ENCODE results near the gene GALE. TPM values are rescaled to one million over a fixed set of nuclear protein-coding genes. Genes with fewer than 3 reads are reported as not detected.

Gene GALE
- total RNA-seq, 1 experiment from 2014 or later: 114 TPM

DNA sequence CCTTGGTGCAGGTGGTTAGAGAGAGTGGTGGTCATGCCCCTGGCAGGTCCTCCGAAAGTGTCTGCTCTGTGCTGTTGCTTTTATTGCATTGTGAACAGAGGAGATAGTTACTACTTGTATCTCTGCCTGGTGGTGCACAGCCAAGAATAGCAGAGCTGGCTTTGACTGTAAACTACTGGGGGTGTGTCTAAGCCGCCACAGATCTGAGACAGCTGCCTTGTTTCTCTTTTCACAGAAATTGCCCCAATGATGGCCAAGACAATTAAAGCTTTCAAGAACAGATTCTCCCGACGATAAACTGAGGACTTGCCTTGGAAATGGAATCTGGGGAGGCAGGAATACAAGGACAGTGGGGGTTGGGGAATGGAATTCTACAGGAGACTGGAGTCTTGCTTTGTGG, 41.3 kb downstream of the GALE start:
- Histone ChIP-seq H3K9me3 (ENCODE audit: control insufficient read depth, insufficient read depth, low read depth, low read length) (no peaks in the 10 kb centered on the region), H3K4me1 (ENCODE audit: control insufficient read depth, insufficient read depth, low read length) (no peaks in the 10 kb centered on the region), H3K27me3 (ENCODE audit: control insufficient read depth, insufficient read depth, low read length) (no peaks in the 10 kb centered on the region), H3K4me3 (ENCODE audit: low read depth in 2 of 2, low read length in 2 of 2) (no peak overlapping the region), H3K36me3 (ENCODE audit: control insufficient read depth, insufficient read depth, low read length) (peaks cover 25% of the 10 kb centered on the region), H3K27ac (ENCODE audit: low read length) (no peak overlapping the region)
- CTCF ChIA-PET: interaction anchor here (0.5 kb wide), 1 partner anchor 81 kb away, joined by 4 read pairs; no protein-coding TSS in a partner anchor
- in situ Hi-C loops (cut with HindIII; ENCODE audit: low pct_unique_long_range_greater_than_20kb, low sequenced_read_pairs) (no loop called here), intact Hi-C loops (cut with micrococcal nuclease; ENCODE audit: unreplicated experiment) (no loop called here)
- BruUV-seq (replicated peaks): no TSS peak
- ATAC-seq (no peak), DNase-seq (ENCODE audit: low read depth, low spot score) (no peak)
- TF ChIP-seq, protein P1, sequence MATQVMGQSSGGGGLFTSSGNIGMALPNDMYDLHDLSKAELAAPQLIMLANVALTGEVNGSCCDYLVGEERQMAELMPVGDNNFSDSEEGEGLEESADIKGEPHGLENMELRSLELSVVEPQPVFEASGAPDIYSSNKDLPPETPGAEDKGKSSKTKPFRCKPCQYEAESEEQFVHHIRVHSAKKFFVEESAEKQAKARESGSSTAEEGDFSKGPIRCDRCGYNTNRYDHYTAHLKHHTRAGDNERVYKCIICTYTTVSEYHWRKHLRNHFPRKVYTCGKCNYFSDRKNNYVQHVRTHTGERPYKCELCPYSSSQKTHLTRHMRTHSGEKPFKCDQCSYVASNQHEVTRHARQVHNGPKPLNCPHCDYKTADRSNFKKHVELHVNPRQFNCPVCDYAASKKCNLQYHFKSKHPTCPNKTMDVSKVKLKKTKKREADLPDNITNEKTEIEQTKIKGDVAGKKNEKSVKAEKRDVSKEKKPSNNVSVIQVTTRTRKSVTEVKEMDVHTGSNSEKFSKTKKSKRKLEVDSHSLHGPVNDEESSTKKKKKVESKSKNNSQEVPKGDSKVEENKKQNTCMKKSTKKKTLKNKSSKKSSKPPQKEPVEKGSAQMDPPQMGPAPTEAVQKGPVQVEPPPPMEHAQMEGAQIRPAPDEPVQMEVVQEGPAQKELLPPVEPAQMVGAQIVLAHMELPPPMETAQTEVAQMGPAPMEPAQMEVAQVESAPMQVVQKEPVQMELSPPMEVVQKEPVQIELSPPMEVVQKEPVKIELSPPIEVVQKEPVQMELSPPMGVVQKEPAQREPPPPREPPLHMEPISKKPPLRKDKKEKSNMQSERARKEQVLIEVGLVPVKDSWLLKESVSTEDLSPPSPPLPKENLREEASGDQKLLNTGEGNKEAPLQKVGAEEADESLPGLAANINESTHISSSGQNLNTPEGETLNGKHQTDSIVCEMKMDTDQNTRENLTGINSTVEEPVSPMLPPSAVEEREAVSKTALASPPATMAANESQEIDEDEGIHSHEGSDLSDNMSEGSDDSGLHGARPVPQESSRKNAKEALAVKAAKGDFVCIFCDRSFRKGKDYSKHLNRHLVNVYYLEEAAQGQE (IDR thresholded peaks at IDR 0.05; ENCODE audit: insufficient read depth in 1 of 2, low read depth in 2 of 2, low read length in 1 of 2): no peak
- TF ChIP-seq SIN3A (IDR thresholded peaks at IDR 0.05; ENCODE audit: borderline replicate concordance, insufficient read depth, low read depth, low read length) (no peak), TCF7L2 (IDR thresholded peaks at IDR 0.05; ENCODE audit: low read depth, low read length) (no peak), POLR2AphosphoS5 (IDR thresholded peaks at IDR 0.05; ENCODE audit: low read depth, low read length) (no peak)
- TF ChIP-seq, protein P2, sequence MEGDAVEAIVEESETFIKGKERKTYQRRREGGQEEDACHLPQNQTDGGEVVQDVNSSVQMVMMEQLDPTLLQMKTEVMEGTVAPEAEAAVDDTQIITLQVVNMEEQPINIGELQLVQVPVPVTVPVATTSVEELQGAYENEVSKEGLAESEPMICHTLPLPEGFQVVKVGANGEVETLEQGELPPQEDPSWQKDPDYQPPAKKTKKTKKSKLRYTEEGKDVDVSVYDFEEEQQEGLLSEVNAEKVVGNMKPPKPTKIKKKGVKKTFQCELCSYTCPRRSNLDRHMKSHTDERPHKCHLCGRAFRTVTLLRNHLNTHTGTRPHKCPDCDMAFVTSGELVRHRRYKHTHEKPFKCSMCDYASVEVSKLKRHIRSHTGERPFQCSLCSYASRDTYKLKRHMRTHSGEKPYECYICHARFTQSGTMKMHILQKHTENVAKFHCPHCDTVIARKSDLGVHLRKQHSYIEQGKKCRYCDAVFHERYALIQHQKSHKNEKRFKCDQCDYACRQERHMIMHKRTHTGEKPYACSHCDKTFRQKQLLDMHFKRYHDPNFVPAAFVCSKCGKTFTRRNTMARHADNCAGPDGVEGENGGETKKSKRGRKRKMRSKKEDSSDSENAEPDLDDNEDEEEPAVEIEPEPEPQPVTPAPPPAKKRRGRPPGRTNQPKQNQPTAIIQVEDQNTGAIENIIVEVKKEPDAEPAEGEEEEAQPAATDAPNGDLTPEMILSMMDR (IDR thresholded peaks at IDR 0.05): no peak
- POLR2A ChIA-PET: no interaction called here

DNA sequence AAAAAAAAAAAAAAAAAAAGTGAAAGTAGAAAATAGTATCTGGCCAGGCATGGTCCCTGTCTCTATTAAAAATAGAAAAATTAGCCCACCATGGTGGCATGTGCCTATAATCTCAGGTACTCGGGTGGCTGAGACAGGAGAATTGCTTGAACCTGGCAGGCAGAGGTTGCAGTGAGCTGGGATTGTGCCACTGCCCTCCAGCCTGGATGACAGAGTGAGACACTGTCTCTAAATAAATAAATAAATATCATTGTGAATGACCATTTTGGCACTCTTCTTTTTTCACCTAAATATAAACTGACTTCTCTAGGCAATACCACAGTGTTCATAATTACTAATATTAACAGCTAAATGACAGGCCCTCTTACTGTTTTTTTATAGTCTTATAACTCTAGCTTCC, 42.7 kb downstream of the GALE start:
- DNase-seq (ENCODE audit: low read depth, low spot score): no peak
- POLR2A ChIA-PET: interaction anchor here (0.6 kb wide), 3 partner anchors 13 to 65 kb away, joined by 6 to 14 read pairs (median 8); no protein-coding TSS in a partner anchor
- in situ Hi-C loops (cut with HindIII; ENCODE audit: low pct_unique_long_range_greater_than_20kb, low sequenced_read_pairs): no loop called here

More for the DNA sequence above, 42.7 kb downstream of the GALE start:
- no peaks in the 10 kb centered on the region for H3K9me3 ChIP-seq (ENCODE audit: control insufficient read depth, insufficient read depth, low read depth, low read length)
- no TSS peak for BruUV-seq (replicated peaks)
- H3K27me3 ChIP-seq (ENCODE audit: control insufficient read depth, insufficient read depth, low read length): no peaks in the 10 kb centered on the region
- intact Hi-C loops (cut with micrococcal nuclease; ENCODE audit: unreplicated experiment): no loop called here
- no peak for ATAC-seq
- TF ChIP-seq TCF7L2 (IDR thresholded peaks at IDR 0.05; ENCODE audit: low read depth, low read length): no peak
- TF ChIP-seq, protein P1 (IDR thresholded peaks at IDR 0.05; ENCODE audit: insufficient read depth in 1 of 2, low read depth in 2 of 2, low read length in 1 of 2): no peak
- TF ChIP-seq POLR2AphosphoS5 (IDR thresholded peaks at IDR 0.05; ENCODE audit: low read depth, low read length): no peak
- TF ChIP-seq, protein P2 (IDR thresholded peaks at IDR 0.05): no peak
- TF ChIP-seq SIN3A (IDR thresholded peaks at IDR 0.05; ENCODE audit: borderline replicate concordance, insufficient read depth, low read depth, low read length): no peak
- CTCF ChIA-PET: interaction anchor here (0.6 kb wide), 1 partner anchor 14 kb away, joined by 5 read pairs; no protein-coding TSS in a partner anchor
- no peaks in the 10 kb centered on the region for H3K4me1 ChIP-seq (ENCODE audit: control insufficient read depth, insufficient read depth, low read length)
- no peak overlapping the region for H3K4me3 ChIP-seq (ENCODE audit: low read depth in 2 of 2, low read length in 2 of 2)
- no peak overlapping the region for H3K27ac ChIP-seq (ENCODE audit: low read length)
- peaks cover 36% of the 10 kb centered on the region for H3K36me3 ChIP-seq (ENCODE audit: control insufficient read depth, insufficient read depth, low read length)
